ENCODE results near the gene PRRG3.

Gene PRRG3

DNA sequence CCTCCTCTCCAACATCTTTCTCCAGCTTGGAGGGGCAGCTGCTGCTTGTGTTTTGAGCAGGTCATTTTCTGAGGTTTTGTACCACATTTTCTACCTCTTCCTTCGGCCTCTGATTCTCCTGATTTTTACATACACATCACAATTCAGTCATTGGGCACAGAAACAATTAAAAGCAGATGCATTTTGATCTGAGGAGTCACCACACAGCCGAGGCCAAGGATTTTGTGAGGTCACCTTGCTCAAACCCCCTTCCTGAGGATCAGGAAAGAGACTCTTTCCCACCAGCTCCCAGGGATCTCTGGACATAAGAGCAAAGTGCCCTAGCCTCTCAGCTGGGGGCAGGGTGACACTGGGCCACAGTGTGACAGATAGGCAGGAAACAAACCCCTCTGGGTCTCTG, 15.2 kb downstream of the PRRG3 start:
- DNase-seq: no peak

DNA sequence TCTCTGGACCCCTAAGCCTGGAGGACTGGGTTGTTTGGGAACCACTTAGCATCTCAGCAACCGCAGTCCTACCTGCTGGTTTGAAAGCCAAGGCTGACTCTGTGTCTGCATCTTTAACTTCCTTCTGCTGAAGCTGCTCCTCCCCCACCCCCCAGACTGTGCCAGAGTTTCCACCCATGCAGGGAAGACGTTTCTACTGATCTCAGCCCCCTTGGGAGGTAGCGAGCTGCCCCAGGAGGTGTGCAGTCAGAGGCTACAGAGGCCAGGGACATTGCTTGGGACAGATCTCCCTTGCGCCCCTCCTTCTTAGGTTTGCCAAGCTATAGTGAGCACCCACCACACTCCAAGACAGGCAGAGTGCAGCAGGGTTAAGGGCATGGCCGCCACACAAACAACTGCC, 15.9 kb downstream of the PRRG3 start:
- DNase-seq: no peak

DNA sequence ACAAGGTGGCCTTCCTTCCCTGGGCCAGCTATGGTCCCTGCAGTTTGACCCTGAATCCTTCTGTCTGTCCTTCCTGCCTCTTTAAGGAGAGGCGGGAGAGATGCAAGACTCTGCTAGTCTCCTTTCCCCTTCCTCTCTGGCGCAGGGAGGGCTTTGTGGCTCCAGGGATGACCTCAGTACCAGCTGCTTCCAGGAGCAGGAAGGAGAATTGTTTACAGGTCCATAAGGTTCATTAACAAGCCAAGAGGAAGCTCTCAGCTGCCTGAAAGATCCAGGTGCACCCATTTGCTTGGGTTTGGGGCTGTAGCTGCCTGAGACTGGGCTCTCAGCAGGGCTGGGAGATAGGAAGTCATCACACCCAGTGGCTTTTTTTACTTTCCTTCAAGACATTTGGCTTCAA, 16.5 kb downstream of the PRRG3 start:
- no peak for DNase-seq

DNA sequence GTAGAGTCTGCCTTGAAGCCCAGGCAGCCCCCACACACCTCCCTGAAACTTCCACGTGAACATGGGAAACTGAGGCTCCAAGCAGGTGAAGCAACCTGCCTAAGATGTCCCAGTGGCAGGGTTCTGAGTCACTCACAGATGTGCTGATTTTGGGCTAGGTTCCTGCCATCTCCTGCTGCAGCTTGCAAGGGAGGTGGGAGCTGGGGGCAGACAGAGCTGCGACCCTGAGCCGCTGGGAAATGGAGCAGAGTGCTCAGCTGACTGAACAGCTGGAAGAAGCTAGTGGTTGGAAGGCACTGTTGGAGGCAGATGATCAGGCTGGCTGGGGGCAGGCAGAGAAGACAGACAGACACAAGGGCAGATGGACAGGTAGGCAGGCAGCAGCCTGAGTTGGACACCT, 17.0 kb downstream of the PRRG3 start:
- no peak for DNase-seq

DNA sequence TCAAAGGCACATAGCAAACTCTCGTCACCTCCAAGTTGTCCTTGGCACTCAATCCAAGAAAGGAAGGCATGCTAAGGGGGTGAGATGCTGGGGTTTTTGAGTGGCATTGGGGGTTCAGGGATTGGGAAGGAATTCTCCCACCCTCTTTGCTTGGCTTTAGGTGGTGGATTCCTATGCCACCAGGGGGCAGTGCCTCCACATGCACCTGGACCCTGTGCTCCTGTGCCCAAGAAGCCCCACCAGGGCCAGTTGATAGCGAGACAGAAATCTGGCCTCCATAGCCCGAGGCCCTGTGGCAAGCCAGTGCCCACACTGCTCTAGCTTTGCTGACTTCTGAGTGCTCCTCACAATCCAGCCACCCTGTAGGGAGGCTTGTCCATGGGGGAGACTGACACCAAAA, 18.6 kb downstream of the PRRG3 start:
- no peak for DNase-seq

DNA sequence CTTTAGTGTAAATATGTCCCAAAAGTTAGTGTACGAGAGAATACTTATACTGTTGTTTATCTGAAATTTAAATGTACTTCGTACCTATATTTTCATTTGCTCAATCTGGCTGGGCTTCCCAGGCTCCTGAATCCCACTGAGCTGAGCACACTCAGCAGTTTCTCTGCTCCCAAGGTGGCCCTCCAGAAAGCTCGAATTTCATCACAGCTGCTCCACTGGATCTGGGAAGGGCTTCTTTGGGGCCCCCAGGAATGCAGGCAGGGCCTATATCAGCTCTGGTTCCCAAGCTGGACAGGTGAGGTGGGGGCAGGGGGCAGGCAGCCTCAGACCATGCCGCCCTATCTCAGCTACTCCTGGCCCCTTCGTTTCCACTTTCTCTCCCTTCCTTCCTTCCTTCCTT, 19.1 kb downstream of the PRRG3 start:
- DNase-seq: no peak

DNA sequence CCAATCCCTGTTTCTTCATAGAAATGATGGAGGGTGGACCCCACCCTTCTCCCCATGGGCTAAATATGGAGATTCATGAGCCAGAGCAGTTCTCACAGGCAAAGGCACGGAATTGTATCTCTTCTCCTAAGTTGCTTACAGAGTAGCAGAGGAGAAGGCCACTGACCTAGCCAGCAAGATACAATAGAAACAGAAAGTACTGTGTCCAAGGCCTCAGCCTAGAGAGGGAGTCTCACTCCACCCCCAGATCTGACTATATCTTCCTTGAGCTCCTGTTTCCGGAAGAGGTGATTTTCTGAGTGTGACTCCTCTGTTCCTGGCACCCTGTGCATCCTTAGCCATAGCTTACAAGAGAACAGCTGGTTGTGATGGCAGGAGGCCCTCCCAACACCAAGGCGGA, 20.5 kb downstream of the PRRG3 start, which contains the start of gene FATE1:
TSS of gene FATE1 (plus strand) at position 284 of the 400 bp plus-strand sequence. CDS start at position 369, 85 bp downstream.
- no peak for DNase-seq

DNA sequence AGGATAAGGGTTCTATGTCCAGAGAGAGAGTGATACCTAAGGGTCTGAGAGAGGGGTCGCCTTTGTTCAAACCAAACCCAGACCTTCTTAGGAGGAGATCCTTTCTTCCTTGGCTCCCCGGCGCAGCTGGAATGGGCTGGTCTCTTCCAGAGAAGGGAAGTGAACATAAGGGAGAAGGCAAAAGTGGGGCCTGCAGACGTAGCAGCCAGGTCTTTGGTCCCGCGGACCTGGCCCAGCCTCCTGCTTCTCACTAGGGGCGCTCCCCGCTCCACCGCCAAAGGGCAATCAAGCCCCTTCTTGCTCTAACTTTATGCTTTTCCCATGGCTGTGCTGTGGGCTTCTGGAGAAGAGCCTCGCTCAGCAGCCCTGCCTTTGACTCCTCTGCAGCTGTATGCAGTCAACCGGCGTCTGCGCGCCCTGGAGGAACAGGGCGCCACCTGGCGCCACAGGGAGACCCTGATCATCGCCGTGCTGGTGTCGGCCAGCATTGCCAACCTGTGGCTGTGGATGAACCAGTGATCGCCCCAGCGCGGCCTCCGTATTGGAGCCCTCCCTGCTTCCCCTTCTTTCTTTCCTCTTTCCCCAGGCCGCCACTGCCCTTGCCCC, 27.1 kb downstream of the PRRG3 start:
- DNase-seq: no peak

DNA sequence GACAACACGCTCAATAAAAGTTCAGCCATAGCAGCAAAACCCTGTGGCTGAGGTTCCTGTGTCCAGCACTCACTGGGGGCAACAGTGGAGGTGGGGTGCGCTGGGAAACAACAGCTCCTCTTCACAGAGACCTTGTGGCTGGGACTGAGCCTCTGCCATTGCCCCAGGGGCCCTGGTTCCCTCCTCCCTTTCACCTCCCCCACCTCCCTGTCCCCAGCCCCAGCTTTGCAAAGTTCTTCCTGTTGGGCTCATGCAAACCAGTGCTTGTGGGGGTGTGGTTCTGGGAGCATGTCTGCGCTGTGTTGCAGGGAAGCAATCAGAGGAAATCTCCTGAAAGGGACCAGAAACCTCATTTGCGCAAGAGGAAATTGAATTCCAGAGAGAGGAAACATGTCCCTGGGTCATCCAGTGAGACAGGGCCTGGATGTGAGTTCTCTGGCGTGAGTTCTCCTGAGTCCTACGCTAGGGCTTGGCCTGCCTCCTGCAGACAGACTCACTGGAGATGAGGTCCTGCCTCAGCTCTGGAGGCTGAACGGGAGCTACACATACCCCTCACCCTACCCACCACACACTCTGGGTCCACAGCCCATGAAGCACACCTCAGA, 28.0 kb downstream of the PRRG3 start:
- no peak for DNase-seq

DNA sequence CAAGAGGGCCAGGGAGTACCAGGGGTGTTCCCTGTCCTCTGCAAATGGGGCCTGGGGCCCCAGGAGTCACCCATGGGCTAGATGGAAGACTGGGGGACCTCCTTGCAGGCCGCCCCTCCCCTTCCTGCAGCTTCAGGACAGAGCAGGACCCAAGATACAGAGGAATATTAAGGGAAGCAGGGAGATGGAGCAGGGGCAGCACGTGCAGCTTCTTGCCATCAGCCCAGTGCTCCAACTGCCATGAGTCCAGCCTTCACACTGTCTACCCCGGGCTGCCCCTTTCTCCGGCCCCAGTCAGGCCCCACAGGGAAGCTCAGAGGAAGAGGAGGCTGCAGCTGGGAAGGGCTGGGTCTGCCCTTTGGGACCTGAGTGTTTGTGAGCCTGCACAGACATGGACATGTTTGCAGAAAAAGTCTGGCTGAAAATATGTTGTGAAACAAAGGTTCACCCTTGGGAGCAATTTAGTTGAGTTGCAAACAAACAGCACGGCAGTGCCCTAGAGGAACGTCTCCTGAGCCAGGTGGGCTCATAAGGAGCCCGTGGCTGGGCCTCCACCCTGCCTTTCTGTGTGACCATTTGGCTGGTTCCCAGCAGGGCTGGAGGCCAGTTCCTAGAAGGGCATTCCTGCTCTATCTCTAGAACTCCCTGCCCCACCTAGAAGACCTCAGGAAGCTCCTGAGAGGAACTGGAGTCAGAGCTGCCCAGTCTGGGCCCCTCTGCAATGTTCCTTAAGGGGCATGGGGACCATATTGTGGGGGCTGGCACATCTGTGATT, 29.5 kb downstream of the PRRG3 start:
- no peak for DNase-seq

DNA sequence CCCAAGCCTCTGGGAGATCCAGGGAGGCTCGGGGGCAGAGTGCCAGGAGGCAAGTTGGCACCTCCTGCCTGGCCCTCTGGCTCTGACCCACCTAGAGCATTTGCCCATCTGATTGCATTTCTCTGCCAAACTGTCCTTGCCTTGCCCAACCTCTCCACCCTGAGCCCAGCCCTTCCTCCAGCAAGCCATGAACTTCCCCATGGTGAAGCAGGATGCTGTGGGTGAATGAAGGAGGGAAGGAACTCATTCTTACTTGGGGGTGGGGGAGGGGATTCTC, 30.0 kb downstream of the PRRG3 start:
- no peak for DNase-seq

DNA sequence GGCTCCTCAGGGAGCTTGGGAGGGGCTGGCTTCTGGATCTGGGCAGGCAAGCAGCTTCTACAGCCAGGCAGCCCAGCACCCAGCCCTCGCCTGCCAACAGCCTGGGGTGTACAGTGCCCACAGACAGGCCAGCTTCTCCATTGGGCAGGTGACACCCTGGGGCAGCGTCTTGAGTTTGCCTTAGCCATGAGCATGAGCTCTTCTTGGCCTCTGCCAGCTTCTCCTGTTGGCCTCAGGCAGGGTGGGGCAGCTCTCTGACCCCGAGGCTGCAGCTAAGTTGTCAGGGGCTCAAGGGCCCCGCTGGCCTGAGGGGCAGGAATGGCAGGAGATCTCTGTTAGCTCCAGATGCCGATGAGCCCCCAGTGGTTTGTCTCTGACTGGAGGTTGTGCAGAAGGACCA, 31.5 kb downstream of the PRRG3 start:
- DNase-seq: no peak

DNA sequence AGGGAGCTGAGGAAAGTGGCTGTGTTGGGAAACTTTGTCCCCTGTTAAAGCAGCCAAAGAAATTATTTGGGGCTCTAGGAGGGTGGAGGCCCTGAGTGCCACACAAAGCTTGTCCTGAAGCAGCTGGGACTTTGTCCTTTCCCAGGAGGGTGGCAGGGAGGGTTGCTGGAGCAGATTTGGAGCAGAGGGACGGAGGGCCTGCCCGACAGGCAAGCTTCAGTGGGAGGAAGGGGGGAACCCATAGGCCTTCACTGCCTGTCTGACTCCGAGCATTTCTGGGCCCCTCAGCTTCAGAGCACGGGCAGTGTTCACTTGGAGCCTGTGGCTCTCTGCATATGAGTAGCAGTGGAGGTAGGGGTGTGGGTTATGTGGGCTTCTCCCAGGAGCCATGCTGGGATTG, 32.1 kb downstream of the PRRG3 start:
- no peak for DNase-seq

DNA sequence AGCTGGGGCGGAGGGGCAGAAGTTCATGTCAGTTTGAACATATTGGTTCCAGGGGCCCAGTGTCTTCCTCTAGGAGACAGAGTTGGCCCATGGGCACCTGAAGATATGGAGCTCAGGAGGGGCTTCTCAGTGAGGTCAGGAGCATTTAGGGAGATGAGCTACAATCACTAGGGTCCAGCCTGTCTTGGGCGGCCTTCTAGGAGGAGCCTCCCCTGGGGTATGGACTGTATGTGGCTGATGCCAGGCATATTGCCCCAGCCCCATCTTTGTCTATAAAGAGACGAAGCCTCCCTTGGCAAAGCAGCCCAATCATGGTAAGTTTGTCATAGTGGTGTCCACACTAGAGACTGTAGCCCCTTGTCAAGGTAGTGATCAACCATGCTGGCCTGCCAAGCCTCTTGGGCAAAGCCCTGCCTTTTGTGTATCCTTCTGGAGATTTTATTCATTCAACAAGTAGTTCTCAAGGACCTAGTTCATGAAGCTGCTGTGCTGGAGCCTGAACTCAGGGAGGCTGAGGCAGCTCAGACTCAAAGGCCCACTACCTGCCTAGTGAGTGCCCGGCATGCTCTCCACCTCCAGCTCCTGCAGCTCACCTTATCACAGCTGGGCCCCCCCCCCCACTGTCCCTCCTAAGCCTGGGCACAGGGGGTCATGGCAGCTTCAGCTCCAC, 33.9 kb downstream of the PRRG3 start:
- DNase-seq: no peak

DNA sequence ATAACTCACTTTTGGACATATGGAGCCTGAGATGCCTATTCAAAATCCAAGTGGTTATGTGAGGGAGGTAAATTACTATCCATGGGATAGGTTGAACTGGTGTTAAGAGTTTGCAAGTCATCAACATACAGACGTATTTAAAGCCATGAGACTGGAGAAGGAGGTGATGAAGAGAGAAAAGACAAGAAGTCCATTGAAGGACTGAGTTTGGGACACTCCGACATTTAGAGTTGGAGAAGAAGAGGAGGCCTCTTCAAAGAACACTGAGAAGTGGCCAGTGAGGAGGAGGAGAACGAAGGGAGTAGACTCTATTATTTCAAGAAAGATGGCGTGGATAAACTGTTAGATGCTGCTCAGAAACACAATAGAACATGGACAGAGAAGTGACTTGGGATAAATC, 39.2 kb downstream of the PRRG3 start, which contains the start of gene CNGA2:
TSS of gene CNGA2 (plus strand) at position 301 of the 400 bp plus-strand sequence. CDS start 3,738 bp downstream, outside the sequence.
- DNase-seq: no peak

DNA sequence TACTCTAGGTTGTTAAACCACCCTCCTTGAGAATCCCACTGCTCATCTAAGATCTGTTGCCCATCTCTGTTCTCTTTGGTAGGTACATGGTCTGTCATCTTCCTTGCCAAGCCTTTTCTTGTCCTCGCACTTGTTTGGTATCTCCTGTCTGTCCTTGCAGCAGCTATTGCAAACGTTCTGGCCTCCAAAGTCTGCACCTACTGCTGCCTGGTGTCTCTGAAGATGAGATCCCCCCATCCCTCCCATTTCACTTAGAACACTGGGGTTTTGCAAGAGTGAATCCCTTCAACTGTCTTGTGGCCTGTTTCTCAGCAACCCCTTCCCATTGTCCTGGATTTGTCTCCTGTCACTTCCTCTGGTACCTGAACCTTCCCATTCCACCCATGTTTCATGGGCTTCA, 40.0 kb downstream of the PRRG3 start:
- DNase-seq: no peak

DNA sequence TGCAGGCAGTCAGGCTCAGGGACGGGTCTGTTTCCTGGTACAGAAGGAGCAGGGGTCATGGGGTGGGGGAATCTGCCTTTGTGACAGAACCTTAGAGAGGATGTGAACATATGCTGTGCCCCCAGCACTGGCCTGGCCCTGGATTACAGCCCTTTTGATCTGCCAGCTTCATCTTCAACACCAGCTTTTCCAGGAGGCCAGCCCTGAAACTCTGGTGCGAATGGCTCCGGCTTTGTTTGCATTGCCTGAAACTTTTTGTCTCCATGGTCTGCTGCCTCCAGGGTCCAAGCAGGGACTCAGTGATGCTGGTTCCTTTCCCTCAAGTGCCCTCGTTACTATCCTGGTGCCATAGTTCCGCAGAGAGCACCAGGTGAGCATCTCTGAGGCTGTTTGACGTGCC, 41.4 kb downstream of the PRRG3 start:
- DNase-seq: no peak

DNA sequence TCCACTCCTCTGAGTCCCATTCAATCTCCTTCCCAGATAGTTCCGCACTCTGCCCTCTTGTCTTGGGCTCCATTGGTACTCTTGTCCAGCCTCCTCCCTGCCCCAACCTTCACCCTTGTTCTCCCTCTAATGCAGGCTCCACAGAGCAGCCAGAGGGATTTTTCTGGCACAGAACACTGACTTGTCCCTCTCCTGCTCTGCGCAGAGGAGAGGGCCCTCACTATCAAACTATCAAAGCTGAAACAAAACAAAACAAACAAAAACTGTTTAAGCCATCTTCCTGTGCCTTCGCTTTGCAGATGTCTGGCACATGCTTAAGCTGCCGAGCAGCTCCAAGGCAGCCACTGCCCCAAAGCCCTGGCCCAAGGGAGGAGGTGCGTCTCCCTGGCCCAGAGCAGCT, 42.2 kb downstream of the PRRG3 start:
- no peak for DNase-seq

DNA sequence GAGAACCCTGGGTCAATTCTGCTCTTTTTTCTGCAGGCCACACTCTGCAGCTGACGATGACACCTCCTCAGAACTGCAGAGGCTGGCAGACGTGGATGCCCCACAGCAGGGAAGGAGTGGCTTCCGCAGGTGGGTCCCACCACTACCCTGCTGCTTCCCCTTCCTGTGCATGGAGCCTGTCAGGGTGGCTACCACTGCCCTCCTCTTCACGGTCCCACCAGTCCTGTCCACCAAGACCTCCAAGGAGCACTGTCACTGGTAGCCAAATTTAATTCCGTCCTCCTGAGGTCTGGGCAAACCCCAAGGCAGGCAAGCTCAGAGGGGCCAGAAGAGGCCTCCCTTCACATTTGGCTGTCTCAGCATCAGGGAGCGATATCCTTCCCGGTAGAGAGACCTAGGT, 43.5 kb downstream of the PRRG3 start:
- DNase-seq: no peak

DNA sequence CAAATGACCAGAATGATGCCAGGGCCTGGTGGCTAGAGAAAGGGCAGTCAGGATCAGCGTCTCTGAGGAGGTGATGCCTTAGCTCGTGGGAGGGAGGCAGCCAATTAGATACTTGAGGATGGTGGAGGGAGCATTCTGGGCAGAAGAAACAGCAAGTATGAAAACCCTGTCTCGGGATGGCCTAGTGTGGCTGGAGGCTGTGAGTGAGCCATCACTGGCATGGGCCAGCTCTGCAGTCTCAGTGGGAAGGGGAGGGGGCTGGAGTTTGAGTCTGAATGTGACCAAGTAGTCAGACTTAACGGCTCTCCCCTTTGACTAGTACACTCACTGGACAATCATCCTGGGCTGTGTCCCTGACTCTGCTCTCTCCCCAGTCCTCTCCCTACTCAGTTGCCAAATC, 46.3 kb downstream of the PRRG3 start:
- DNase-seq: no peak

DNA sequence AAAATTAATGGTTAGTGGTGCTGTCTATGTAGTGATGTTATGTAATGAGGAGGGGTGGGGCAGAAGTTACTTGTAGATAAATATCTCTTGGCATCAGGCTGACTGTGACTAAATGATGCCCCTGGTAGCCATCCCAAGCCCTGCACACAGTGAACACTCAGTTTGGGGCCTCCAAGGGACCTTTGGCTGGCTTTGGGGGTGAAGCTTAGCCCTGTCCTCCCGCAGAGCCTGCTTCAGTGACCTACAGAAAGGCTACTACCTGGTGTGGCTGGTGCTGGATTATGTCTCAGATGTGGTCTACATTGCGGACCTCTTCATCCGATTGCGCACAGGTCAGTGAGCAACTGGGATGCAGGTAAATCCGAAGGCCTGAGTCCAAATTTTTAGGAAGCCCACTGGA, 47.1 kb downstream of the PRRG3 start:
- DNase-seq: no peak

DNA sequence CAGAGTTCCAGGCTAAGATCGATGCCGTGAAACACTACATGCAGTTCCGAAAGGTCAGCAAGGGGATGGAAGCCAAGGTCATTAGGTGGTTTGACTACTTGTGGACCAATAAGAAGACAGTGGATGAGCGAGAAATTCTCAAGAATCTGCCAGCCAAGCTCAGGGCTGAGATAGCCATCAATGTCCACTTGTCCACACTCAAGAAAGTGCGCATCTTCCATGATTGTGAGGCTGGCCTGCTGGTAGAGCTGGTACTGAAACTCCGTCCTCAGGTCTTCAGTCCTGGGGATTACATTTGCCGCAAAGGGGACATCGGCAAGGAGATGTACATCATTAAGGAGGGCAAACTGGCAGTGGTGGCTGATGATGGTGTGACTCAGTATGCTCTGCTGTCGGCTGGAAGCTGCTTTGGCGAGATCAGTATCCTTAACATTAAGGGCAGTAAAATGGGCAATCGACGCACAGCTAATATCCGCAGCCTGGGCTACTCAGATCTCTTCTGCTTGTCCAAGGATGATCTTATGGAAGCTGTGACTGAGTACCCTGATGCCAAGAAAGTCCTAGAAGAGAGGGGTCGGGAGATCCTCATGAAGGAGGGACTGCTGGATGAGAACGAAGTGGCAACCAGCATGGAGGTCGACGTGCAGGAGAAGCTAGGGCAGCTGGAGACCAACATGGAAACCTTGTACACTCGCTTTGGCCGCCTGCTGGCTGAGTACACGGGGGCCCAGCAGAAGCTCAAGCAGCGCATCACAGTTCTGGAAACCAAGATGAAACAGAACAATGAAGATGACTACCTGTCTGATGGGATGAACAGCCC, 48.6 kb downstream of the PRRG3 start:
- no peak for DNase-seq

DNA sequence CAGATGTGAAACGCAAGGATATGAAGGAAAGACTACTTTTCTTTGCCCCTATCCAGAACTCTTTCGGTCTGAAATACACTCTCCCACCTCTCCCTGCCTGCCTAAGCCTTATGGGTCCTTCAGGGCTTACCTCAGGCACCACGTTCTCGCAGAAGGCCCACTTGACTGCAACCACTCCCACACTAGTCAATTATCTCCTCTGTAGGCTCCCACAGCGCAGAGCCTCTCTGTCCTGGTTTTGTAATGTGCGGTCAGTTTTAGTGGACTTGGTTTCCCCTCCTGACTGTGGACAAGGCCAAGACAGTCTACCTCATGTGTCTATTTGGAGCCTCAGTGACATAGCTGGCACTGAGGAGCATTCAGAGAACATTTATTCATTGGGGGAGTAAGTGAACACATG, 50.4 kb downstream of the PRRG3 start:
- DNase-seq: no peak
